NCI-H2081 treated with DMSO at 0.1 percent for 48 hours (cell line): ENCODE data around the gene ADAMTS17.
A peak's percentile ranks its signal among the peaks of the same experiment; 100 is the strongest.

ENCODE experiments used
- DNase-seq: peaks from one replicate; lab custom pipeline; 2025; lab: John Stamatoyannopoulos, UW

The ADAMTS17 gene

DNA sequence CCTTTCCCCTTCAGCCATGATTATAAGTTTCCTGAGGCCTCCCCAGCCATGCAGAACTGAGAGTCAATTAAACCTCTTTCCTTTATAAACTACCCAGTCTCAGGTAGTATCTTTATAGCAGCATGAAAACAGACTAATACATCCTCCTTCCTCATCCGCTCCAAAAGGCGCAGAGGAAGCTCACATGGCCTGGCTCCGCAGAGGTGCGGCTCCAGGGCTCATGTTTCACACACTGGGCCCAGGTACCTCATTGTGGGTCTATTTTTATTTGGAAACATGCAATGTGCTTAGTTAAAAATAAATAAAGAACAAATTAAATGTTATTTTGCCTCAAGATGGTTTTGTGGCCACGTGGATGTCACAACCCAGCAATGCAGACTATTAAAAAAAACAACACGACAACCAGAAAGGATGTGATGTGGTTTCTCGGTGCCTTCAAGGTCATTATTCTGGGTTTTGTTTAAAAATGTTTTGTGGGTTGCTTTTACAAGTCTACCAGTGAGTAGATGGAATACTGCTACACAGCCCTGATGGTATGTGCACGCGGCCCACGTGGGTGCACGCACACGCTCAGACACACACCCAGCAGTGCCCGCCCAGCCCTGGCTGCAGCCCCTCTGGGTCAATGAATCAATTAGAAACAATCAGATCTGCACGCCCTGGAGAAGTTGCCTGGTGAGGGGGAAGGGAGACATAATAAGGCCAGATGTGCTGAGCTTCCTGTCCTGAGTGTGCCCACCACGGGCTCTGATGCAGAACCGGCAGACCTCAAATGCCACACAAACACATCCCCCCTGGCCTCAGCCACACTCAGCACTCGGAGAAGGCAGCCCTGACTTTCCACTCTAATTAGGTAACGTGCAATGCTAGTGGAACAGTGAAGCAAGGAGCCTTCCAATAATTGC lies 140.1 kb downstream of the ADAMTS17 start:
- no peak for DNase-seq

DNA sequence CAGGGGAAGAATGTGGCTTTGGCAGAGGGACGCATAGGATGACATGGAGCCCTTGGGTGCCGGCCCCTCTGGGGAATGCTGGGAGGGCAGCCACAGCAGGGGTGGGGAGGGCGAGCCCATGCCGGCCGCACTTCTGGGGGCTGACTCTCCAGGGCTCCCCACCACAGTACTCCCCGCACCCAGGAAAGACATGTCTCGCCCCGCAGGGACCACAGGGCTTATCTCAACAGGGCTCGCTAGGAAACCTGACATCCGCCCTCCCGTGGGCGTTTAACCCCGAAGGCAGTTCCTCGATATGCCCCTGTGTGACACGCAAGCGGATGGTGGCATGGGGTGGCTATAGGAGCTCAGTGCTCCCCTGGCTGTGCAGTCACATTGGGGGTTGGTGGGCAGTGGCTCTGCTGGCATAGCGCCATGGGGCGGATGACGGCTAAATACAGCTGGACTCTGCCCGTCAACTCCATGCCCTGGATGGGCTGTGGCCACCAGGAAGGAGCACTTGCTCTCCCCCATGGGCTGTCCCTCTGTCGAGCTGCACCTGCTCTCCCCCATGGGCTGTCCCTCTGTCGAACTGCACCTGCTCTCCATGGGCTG lies 141.4 kb downstream of the ADAMTS17 start:
- no peak for DNase-seq

DNA sequence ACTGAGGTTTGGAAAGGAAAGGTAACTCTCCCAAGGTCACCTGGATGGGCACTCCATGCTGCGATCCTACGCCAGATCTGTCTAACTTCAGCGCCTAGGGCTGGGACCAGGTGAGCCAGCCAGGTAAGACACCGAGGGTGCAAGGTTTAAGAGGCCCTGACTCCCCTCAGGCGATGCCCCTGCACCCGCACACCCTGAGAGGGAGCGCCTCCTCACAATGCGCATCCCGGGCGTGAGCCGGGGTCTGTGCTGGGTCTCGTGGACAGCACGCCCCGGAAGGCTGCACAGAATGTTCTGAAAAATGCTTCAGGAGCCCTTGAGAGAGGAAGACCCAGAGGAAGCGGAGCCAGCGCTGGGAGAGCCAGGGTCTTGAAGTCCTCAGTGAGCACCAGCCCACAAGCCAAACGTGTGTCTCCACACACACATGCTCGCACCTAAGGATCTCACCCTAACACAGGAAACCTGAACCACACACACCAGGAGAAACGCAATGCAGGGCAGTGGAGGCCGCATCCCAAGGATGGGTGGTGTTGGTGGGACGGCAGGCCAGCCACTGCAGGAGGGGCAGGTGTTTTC lies 142.0 kb downstream of the ADAMTS17 start:
- DNase-seq = no peak

DNA sequence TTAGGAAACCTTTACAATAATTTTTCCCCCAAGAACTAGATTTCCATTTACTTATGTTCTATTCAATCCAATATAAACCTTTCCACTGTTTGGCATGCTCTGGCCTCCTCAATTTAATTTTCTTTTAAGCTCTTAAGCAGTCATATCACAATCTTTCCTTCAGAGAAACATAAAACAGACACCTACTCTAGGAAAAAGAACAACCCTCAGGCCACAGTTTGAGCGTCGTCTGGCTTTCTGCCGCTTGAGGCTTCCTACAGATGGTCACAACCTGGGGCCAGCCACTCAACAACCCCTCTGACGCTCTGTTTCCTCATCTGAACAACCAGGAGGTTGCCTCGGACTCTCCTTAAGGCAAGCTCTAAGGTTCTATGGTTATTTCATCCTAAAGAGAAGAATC lies 143.3 kb downstream of the ADAMTS17 start:
- DNase-seq = no peak

DNA sequence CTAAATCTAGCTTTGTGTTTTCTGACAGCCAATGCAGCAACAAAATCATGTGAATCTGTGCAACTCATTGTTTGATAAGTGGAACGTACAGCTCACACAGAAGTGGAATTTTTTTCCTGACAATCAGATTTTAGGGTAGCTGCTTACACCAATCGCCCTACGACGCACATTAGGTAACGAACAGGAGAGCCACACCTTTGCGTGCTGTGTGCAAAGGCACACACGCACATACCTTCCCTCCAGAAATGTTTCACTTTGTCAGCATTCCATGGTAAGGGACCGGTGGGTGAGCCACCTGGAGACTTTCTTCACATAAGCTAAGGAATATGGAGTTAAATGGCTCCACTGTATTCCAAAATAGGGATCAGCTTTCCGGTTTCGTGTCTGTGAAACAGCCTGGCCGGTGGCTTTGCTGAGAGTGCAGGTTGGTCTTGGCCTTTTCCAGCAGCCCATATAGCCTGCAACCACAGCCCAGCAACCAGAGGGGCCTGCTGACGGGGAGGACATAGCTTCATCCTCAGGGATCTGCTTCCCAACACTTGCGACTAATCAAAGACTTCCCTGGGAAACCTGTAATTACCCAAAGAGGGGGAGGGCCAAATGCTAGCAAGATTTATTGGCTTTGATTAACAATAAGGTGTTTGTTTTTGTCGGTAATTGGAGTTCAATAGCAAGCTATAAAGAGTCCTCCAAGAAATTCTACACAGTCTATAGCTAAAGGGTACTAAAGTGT lies 145.3 kb downstream of the ADAMTS17 start:
- no peak for DNase-seq

- DNase-seq = no peak
Measured at GRCh38 chr15:100194996-100195395, 146.8 kb downstream of the ADAMTS17 start.

DNA sequence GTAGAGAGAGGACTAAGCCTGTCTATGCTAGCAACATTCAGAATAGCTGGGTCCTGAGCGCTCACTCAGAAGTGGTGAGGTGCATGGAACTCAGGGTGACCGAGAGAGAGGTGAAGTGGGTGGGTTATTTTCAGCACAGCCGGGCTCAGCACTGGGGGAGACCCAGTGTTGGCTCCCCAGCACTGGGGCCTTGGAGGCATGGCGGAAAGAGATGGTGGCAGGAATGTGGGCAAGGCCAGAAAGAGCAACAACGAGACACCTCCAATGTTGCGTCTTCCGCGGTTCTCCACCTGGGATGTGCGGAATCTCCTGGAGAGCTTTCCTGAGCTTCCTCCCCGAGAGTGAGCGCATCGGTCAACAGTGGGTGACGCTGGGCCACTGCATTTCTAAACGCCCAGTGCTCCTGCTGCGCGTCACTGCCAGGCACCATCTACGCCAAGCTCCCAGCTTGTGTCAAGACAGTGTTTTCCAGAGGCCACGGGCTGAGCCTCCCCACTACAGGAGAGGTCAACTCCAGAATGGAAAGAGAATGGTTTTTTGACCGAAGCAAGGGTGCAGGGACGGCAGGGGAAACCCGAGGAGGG lies 148.4 kb downstream of the ADAMTS17 start:
- no peak for DNase-seq

GRCh38 chr15:100192097-100193080 lies 149.4 kb downstream of the ADAMTS17 start:
- peak; percentile 20 for DNase-seq

- DNase-seq = no peak
Measured at GRCh38 chr15:100191161-100191560, 150.6 kb downstream of the ADAMTS17 start.

DNA sequence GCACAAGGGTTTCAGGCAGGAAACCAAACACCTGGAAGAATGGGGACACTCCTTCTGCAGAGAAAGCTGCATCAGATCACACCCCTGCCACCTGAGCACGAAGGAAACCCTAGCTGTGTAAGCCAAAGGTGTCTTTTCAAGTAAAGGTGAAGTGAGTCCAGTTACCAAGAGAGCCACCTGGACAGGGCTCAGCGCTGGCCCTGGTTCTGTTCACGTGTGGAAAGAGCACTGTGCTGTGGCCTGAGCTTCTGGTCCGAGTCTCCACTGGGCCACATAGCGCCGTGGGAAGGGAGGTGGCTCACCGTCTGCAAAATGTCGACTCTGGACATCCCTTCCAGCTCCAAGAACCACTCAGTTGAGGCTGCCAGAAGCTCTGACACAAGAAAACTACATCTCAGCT lies 151.1 kb downstream of the ADAMTS17 start:
- DNase-seq = no peak

DNA sequence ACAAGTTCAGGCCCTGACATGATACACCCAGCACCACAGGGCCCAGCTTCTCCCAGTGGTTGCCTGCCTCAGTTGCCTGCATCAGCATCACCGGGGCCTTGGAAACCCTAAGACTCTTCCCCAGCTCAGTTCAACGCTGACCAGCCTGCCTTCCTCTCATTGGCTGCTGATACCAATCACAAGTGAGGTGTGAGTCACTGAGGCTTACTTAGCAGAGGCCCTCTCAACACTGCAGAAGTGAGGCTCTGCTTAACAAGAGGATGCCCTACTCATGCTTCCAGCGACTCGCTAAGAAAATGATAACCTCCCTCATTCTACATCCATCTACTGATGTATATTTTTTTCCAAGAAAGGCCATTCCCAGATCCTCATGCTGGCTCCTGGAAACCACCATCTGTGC lies 151.9 kb downstream of the ADAMTS17 start:
- DNase-seq = no peak

DNA sequence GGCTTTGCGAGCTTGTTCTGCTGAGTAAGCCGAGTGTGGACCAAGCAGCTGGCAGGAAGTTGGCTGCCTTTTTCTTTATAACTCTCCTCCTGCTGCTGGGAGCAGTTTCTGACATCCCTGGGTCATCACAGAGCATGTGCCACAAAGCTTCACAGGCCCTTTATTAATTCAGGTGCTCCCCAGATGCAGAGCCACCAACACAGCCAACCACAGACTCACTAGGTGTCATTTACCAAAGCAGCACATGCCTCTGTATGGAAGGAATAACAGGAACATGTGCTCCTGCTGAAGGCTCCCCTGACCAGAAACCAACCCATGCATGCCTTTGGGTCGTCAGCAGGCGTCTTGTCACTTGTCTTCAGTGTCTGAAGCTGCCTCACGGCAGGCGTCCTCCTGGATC lies 152.5 kb downstream of the ADAMTS17 start:
- DNase-seq = no peak

GRCh38 chr15:100187677-100188076 lies 154.1 kb downstream of the ADAMTS17 start:
- DNase-seq = no peak

- no peak for DNase-seq
Measured at GRCh38 chr15:100186960-100187359, 154.8 kb downstream of the ADAMTS17 start.

- DNase-seq = no peak
Measured at GRCh38 chr15:100186366-100186765, 155.4 kb downstream of the ADAMTS17 start.

- no peak for DNase-seq
Measured at GRCh38 chr15:100183921-100184495, 157.8 kb downstream of the ADAMTS17 start.

DNA sequence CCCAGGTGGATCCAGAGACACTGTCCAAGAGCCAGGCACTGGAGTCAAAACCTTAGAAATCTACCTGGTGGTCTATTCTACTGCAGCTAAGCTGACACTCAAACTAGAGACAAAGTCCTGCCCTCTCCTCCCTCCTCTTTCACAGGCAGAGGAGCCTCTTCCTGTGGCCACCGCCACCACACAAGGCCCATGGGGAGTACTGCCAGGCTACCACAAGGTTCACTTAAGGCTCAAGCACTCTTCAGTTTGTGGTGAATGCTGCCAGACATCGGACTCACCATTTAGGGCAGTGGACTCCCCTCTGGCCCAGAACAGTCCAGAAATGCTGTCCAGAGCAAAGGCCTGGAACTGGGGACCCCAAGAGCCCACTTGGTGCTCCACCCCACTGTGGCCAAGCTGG lies 160.9 kb downstream of the ADAMTS17 start:
- DNase-seq = no peak

DNA sequence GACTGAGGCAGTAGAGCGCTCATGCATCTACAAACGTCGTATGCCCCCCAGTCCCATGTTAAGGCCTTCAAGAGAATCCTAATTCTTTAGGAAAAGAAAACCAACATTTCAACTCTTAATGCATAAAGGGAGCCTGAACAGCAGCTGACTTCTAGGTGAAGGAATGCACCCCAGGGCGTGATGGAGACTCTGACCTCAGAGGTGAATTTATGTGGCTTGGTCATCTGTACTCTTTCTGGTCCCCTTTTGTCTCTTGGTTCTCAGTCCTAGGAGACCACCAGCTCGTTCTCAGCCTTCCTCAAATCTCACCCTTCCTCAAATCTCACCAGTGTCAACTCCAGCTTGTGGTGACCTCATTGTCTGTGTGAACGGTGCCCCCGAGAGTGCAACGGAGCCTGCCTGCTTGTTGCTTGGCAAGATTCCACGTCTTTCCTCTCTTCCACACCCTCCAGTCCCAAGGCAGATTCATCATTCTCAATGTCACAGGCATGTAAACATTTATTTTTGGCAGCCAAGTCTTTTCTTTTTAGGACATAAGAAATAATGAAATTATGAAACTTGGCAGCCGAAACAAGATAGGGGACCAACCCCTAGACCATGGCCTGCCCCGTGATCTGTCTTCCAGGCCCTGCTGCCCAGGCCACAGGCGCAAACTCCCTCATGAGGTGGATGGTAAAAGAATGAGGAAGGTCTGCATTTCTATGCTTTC lies 166.2 kb downstream of the ADAMTS17 start:
- no peak for DNase-seq

DNA sequence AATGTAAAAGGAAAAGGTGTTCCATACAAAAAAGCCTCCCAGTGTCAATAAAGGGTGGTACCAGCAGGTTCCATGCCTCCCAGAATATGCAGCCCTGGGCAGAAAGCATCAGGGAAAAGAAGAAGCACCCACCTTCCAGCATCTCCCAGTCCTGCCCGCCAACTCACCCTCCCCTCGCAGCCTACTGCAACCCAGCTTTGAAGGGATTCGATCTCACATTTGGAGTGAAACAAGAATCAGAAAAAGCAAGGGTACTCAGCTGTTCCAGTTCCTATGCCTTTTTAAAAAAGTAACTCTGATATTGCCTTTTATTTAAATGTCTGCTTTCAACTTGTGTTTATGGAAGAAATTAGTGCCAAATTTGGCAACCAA lies 166.9 kb downstream of the ADAMTS17 start:
- no peak for DNase-seq
